Spleen (tissue), 11 donors: ENCODE results near the gene NCOR2. TPM values are rescaled to one million over a fixed set of nuclear protein-coding genes. Genes with fewer than 3 reads are reported as not detected.

Source experiments
- DNase-seq: peaks from one replicate; pipeline ENCODE4 v3.0.0-alpha.2; 2020
- H3K27ac ChIP-seq, 8 donors: fragments of 200-600 bp; sonication (generic) in 7 of 8; 1 replicate in 4 of 8; 2 replicates in 4 of 8; pipeline versions ENCODE4 v1.5.0 to v1.8.0; 2016 to 2021; ENCODE audit warnings: inconsistent platforms in 4 of 8, mild to moderate bottlenecking in 4 of 8, moderate library complexity in 1 of 8
- H3K27me3 ChIP-seq, 7 donors: fragments of 200-600 bp; sonication (generic) in 6 of 7; replicated peaks in 1 of 7; 1 replicate in 4 of 7; 2 replicates in 3 of 7; pipeline versions ENCODE4 v1.5.0 to v1.8.0; 2016 to 2021; ENCODE audit warnings: inconsistent platforms in 3 of 7, mild to moderate bottlenecking in 1 of 7
- H3K36me3 ChIP-seq, 6 donors: fragments of 200-600 bp; sonication (generic) in 5 of 6; 1 replicate in 4 of 6; 2 replicates in 2 of 6; pipeline versions ENCODE4 v1.5.0 to v1.8.0; 2016 to 2021; ENCODE audit warnings: inconsistent platforms in 2 of 6
- H3K4me1 ChIP-seq, 6 donors: fragments of 200-600 bp; sonication (generic) in 5 of 6; 1 replicate in 3 of 6; 2 replicates in 3 of 6; pipeline versions ENCODE4 v1.5.0 to v1.8.0; 2016 to 2021; ENCODE audit warnings: inconsistent platforms in 3 of 6
- H3K4me3 ChIP-seq, 8 donors: fragments of 200-600 bp; sonication (generic) in 7 of 8; 1 replicate in 4 of 8; 2 replicates in 4 of 8; pipeline versions ENCODE4 v1.5.0 to v1.8.0; 2016 to 2021; ENCODE audit warnings: inconsistent platforms in 4 of 8, mild to moderate bottlenecking in 4 of 8, moderate library complexity in 2 of 8
- H3K9me3 ChIP-seq, 8 donors: fragments of 200-600 bp; sonication (generic) in 7 of 8; 1 replicate in 4 of 8; 2 replicates in 4 of 8; pipeline versions ENCODE4 v1.5.0 to v1.8.0; 2016 to 2021; ENCODE audit warnings: inconsistent platforms in 4 of 8
- POLR2A ChIP-seq, 3 donors: fragments of 450-650 bp; IDR thresholded peaks; one replicate each; pipeline ENCODE4 v1.5.1; 2017; ENCODE audit warnings: antibody characterized with exemption in 3 of 3, mild to moderate bottlenecking in 1 of 3
- POLR2AphosphoS5 ChIP-seq, 3 donors: sonication (generic); formaldehyde crosslinking; IDR thresholded peaks; one replicate each; pipeline ENCODE4 v1.5.1; 2017; ENCODE audit warnings: antibody characterized with exemption in 3 of 3
- WGBS, 5 donors: extraction: QIAGEN DNeasy Blood & Tissue Kit in 3 of 5; methylation state at CpG; one replicate each; pipeline versions ENCODE4 v1.1.5 to v1.1.7; 2013 to 2018; 5-methylcytosine and 5-hydroxymethylcytosine counted together
- intact Hi-C: fragments of 100-400 bp; cut with DNase I; formaldehyde crosslinking; loops from one replicate; pipeline ENCODE4 v1.15.0; 2023; ENCODE audit warnings: low total_unique reads
- polyA plus RNA-seq, 3 donors: library from polyadenylated mRNA; stranded (reverse); fragments of 200-250 nt; gene quantifications; one replicate each; pipeline ENCODE4 v1.2.1, GENCODE V29; 2013
- total RNA-seq, 7 donors: library from RNA; depleted of rRNA in 3 of 7; stranded (reverse); fragments of >200 nt in 3 of 7; fragmentation: NEBNext Ultra II Directional in 4 of 7; extraction: Animal tissue kit (Norgen Biotek cat#: 25700) in 4 of 7; gene quantifications; one replicate each; pipeline versions ENCODE4 v1.1.0 to v1.2.1, GENCODE V29; 2016 to 2021
- TF ChIP-seq, protein P1 (sequence below), 11 experiments: fragments of 200-600 bp in 7 of 11; fragments of 450-650 bp in 4 of 11; sonication (generic) in 4 of 11; IDR thresholded peaks in 8 of 11; conservative IDR thresholded peaks in 3 of 11; 1 replicate in 7 of 11; 2 replicates in 4 of 11; pipeline versions ENCODE4 v1.4.0 to v1.8.0; 2016 to 2021; ENCODE audit warnings: antibody characterized with exemption in 11 of 11, inconsistent platforms in 4 of 11, mild to moderate bottlenecking in 1 of 11
- donor health status: healthy with polysubstance abuse.
- donor health status: DM: no; HTN: no; CAD: no; lungs with moderate emphysema.
- donor health status: DM: no; HTN: no; CAD: no.
- donor health status: Bipolar disorder and iron deficiency.
- donor health status: healthy.
- donor health status: DM: no; HTN: no; CAD: no.
- donor health status: DM: yes; HTN: yes; CAD: no.

NCOR2 gene
- total and polyA plus RNA-seq, 10 donors = 13.2 to 236 (median 157) TPM

DNA sequence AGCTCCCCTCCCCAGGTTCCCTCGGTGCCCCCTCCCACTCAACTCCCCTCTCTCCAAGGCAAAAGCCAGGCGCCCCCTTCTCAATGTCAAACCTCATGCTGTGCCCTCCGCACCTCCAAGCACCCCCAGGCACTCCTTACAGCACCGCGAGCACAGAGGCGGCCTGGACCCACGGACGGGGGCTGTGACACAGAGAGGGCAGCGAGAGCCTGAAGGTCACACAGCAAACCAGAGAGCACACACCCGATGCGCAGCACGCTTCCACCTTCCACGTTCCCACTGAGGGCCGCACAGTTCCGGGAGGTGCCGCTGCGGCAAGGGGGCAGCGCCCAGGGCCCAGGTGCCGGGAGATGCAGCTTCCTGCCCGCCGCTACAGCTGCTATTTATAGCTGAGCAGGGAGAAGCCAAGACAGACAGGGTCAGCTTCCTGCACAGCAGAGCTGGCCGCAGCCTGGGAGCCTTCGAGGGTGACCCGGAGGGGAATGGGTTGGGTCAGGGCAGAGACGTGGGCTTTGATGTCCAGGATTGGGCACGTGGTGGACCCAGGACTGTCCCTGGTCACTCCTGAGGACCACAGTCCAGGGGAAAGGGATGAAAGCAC lies 12.9 kb downstream of the NCOR2 start:
- peak overlapping the region in 1 of 8 donors; percentile 9 for H3K4me3 ChIP-seq
- no peaks in the 10 kb centered on the region for H3K27me3 ChIP-seq
- 22 to 42% (median 33%) methylated on average over 18 to 26 of the region's 26 CpGs for WGBS, 5 donors
- peaks cover 52 to 100% (median 85%) of the 10 kb centered on the region in 6 donors for H3K4me1 ChIP-seq
- intact Hi-C loops = no loop called here
- H3K36me3 ChIP-seq = peaks cover 0 to 27% (median 0%) of the 10 kb centered on the region in 6 donors
- H3K9me3 ChIP-seq = no peaks in the 10 kb centered on the region
- peak; percentile 73 for DNase-seq
- TF ChIP-seq POLR2AphosphoS5 (IDR thresholded peaks at IDR 0.05) (peak in 2 of 3 donors; percentile 43 to 66), POLR2A (IDR thresholded peaks at IDR 0.05) (no peak)
- H3K27ac ChIP-seq = peak overlapping the region in 2 of 8 donors; percentile 2 to 28

DNA sequence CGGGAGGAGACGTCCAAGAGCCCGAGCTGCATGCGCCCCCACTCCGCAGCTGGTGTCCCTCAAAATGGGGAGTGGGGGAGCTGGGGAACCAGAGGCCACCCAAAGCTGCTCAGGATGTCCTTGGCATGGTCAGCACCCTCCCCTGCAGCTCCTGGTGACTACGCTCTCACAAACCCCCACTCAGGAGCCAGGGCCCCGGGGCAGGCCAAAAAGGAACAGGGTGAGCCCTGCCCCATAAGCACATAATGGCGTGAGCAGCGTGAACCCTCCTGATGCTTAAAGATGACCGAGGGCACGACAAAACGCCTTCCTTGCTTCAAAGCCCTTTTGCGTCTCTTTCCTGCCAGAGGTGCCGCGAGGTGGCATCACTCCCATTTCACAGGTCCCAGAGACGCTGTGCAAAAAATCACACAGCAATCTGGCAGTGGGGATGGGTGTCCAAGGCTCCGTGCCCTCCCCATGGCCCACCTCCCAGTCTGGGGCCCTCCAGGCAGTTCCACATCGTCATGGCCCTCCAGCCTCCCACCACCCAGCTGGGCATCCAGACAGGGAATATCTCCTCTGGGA lies 13.5 kb downstream of the NCOR2 start:
- Histone ChIP-seq H3K4me3 (peak overlapping the region in 1 of 8 donors; percentile 9), H3K36me3 (peaks cover 0 to 23% (median 0%) of the 10 kb centered on the region in 6 donors), H3K27me3 (no peaks in the 10 kb centered on the region), H3K27ac (peak overlapping the region in 1 of 8 donors; percentile 28), H3K9me3 (no peaks in the 10 kb centered on the region), H3K4me1 (peaks cover 56 to 100% (median 91%) of the 10 kb centered on the region in 6 donors)
- DNase-seq = peak; percentile 64
- TF ChIP-seq POLR2A (IDR thresholded peaks at IDR 0.05) = no peak
- no peak for TF ChIP-seq POLR2AphosphoS5 (IDR thresholded peaks at IDR 0.05)
- TF ChIP-seq, protein P1, sequence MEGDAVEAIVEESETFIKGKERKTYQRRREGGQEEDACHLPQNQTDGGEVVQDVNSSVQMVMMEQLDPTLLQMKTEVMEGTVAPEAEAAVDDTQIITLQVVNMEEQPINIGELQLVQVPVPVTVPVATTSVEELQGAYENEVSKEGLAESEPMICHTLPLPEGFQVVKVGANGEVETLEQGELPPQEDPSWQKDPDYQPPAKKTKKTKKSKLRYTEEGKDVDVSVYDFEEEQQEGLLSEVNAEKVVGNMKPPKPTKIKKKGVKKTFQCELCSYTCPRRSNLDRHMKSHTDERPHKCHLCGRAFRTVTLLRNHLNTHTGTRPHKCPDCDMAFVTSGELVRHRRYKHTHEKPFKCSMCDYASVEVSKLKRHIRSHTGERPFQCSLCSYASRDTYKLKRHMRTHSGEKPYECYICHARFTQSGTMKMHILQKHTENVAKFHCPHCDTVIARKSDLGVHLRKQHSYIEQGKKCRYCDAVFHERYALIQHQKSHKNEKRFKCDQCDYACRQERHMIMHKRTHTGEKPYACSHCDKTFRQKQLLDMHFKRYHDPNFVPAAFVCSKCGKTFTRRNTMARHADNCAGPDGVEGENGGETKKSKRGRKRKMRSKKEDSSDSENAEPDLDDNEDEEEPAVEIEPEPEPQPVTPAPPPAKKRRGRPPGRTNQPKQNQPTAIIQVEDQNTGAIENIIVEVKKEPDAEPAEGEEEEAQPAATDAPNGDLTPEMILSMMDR (IDR thresholded peaks at IDR 0.05 in 8 of 11, conservative IDR thresholded peaks at IDR 0.05 in 3 of 11) = no peak
- intact Hi-C loops = no loop called here
- WGBS, 5 donors = 80 to 93% (median 82%) methylated on average over 15 to 18 of the region's 18 CpGs

DNA sequence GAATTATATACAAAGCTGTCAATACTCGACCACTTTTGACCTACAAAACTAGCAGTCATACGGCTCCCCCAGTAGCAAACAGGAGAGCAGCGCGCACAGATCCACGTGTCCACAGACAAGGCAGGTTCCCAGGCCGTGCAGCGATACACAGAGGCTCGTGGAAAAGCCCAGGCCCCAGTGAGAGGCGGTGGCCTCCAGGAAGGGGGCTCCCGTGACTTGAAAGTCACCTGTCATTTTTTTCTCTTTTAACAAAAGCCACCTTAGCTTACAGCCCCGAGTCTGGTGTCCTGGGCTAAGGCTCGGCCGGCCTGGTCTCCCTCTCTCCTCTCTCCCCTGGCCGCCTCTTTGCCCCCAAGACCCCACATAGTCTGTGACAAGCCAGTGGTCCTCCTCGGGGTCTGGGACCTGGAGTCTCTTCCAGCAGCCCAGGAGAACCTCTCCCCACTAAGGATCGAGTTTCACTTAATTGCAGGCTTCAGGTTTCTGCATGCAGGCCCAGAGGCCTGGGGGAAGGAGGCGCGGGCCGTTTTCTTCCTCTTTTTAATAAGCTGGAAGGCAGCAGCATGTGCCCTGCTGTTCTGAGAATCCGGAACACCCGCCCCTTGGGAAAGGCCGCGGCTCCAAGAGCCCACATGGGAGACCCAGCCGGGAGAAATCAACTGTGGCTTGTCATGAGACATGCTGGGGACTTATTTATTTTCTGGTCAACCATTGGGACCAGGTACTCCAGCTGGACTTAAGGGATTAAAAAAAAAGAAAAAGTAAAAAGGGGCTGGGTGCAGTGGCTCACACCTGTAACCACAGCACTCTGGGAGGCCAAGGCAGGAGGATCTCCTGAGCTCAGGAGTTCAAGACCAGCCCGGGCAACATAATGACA lies 15.9 kb downstream of the NCOR2 start:
- peak; percentile 92 for DNase-seq
- H3K27ac ChIP-seq = peak overlapping the region in 7 of 8 donors; percentile 33 to 74 (median 68)
- WGBS, 5 donors = 30 to 36% (median 33%) methylated on average over 23 to 25 of the region's 25 CpGs

More for the DNA sequence above, 15.9 kb downstream of the NCOR2 start:
- Histone ChIP-seq H3K4me3 (no peak overlapping the region), H3K4me1 (peaks cover 58 to 99% (median 89%) of the 10 kb centered on the region in 6 donors), H3K27me3 (no peaks in the 10 kb centered on the region), H3K9me3 (no peaks in the 10 kb centered on the region), H3K36me3 (peaks cover 0 to 7% (median 0%) of the 10 kb centered on the region in 6 donors)
- TF ChIP-seq POLR2AphosphoS5 (IDR thresholded peaks at IDR 0.05) = peak in 2 of 3 donors; percentile 22 to 36
- TF ChIP-seq, protein P1 (IDR thresholded peaks at IDR 0.05 in 8 of 11, conservative IDR thresholded peaks at IDR 0.05 in 3 of 11) = no peak
- intact Hi-C loops = no loop called here
